GM23338 (cell line): ENCODE measurements around the gene USP32. TPM values are rescaled to one million over a fixed set of nuclear protein-coding genes. Genes with fewer than 3 reads are reported as not detected.

Experiments
- ATAC-seq: fragments of 200-7000 bp; cut with Tn5 transposase; 3 replicates; pipeline ENCODE4 v1.9.1; 2020
- DNase-seq: peaks from one replicate; pipeline ENCODE4 v3.0.0-alpha.2; 2015; ENCODE audit warnings: low spot score
- H2AFZ ChIP-seq: fragments of 200-600 bp; sonication (generic); 2 replicates; pipeline ENCODE4 v1.8.0; 2016; ENCODE audit warnings: antibody characterized with exemption, mild to moderate bottlenecking, moderate library complexity
- H3F3A ChIP-seq: fragments of 200-600 bp; sonication (generic); replicated peaks from 2 replicates; pipeline ENCODE4 v1.8.0; 2017; ENCODE audit warnings: antibody characterized with exemption, mixed run types, low read depth
- H3K27ac ChIP-seq: fragments of 200-600 bp; sonication (generic); 2 replicates; pipeline ENCODE4 v1.6.1; 2016; ENCODE audit warnings: low read depth
- H3K27me3 ChIP-seq: fragments of 200-600 bp; sonication (generic); 2 replicates; pipeline ENCODE4 v1.8.0; 2016; ENCODE audit warnings: mild to moderate bottlenecking, mixed run types, moderate library complexity; ENCODE audit not compliant: insufficient read depth
- H3K36me3 ChIP-seq: fragments of 200-600 bp; sonication (generic); 2 replicates; pipeline ENCODE4 v1.8.0; 2016; ENCODE audit warnings: mild to moderate bottlenecking; ENCODE audit not compliant: insufficient read depth
- H3K4me1 ChIP-seq: fragments of 200-600 bp; sonication (generic); 2 replicates; pipeline ENCODE4 v1.8.0; 2016; ENCODE audit warnings: mild to moderate bottlenecking, moderate library complexity; ENCODE audit not compliant: insufficient read depth
- H3K4me2 ChIP-seq: fragments of 200-600 bp; sonication (generic); 2 replicates; pipeline ENCODE4 v1.7.1; 2017; ENCODE audit warnings: mixed run types
- H3K4me3 ChIP-seq: fragments of 200-600 bp; sonication (generic); 2 replicates; pipeline ENCODE4 v1.6.1; 2016; ENCODE audit warnings: mixed run types
- H3K79me2 ChIP-seq: fragments of 200-600 bp; sonication (generic); replicated peaks from 2 replicates; pipeline ENCODE4 v1.8.0; 2017; ENCODE audit warnings: mild to moderate bottlenecking; ENCODE audit not compliant: insufficient read depth
- H3K9me2 ChIP-seq: fragments of 200-600 bp; sonication (generic); 2 replicates; pipeline ENCODE4 v1.8.0; 2017; ENCODE audit not compliant: insufficient read depth
- H4K20me1 ChIP-seq: fragments of 200-600 bp; sonication (generic); replicated peaks from 2 replicates; pipeline ENCODE4 v1.8.0; 2017; ENCODE audit warnings: mild to moderate bottlenecking; ENCODE audit not compliant: insufficient read depth
- H3K27ac Mint-ChIP-seq: 2 replicates; pipeline ENCODE4 v1.8.0; 2020; ENCODE audit warnings: inconsistent platforms, mild to moderate bottlenecking, moderate library complexity, mixed read lengths
- H3K27me3 Mint-ChIP-seq: 3 replicates; pipeline ENCODE4 v1.8.0; 2022; ENCODE audit warnings: low read depth, mild to moderate bottlenecking, moderate library complexity, mixed read lengths, inconsistent platforms; ENCODE audit not compliant: insufficient read depth, poor library complexity
- H3K36me3 Mint-ChIP-seq: 3 replicates; pipeline ENCODE4 v1.8.0; 2021; ENCODE audit warnings: low read depth, mild to moderate bottlenecking, inconsistent platforms, moderate library complexity, mixed read lengths
- H3K4me1 Mint-ChIP-seq: 3 replicates; pipeline ENCODE4 v1.8.0; 2020; ENCODE audit warnings: mild to moderate bottlenecking, inconsistent platforms, mixed read lengths
- H3K4me3 Mint-ChIP-seq: 3 replicates; pipeline ENCODE4 v1.8.0; 2021; ENCODE audit warnings: moderate library complexity, mild to moderate bottlenecking, inconsistent platforms, mixed read lengths
- H3K9me3 Mint-ChIP-seq: 3 replicates; pipeline ENCODE4 v1.8.0; 2020; ENCODE audit warnings: moderate library complexity, mild to moderate bottlenecking, inconsistent platforms, mixed read lengths
- CREB1 ChIP-seq: fragments of 250-450 bp; sonication (Bioruptor Pico); IDR thresholded peaks from 2 replicates; pipeline ENCODE4 v1.5.0; 2020; ENCODE audit warnings: low read depth, mild to moderate bottlenecking, moderate library complexity
- EZH2 ChIP-seq: fragments of 200-600 bp; sonication (generic); IDR thresholded peaks from one replicate; pipeline ENCODE4 v1.8.0; 2017; ENCODE audit warnings: antibody characterized with exemption, mild to moderate bottlenecking, low read depth; ENCODE audit not compliant: unreplicated experiment
- EZH2phosphoT487 ChIP-seq: fragments of 200-600 bp; sonication (generic); IDR thresholded peaks from one replicate; pipeline ENCODE4 v1.8.1; 2018; ENCODE audit warnings: antibody characterized with exemption; ENCODE audit not compliant: unreplicated experiment
- JUNB ChIP-seq: IDR thresholded peaks from one replicate; pipeline ENCODE4 v1.6.1; 2016; ENCODE audit warnings: antibody characterized with exemption; ENCODE audit not compliant: unreplicated experiment
- NANOG ChIP-seq: IDR thresholded peaks from 2 replicates; pipeline ENCODE4 v1.6.1; 2016; ENCODE audit warnings: antibody characterized with exemption, borderline replicate concordance
- POLR2AphosphoS5 ChIP-seq: IDR thresholded peaks from 2 replicates; pipeline ENCODE4 v1.6.1; 2016; ENCODE audit warnings: antibody characterized with exemption, low read depth
- STAT1 ChIP-seq: IDR thresholded peaks from one replicate; pipeline ENCODE4 v1.6.1; 2016; ENCODE audit warnings: antibody characterized with exemption; ENCODE audit not compliant: unreplicated experiment
- ZNF114 ChIP-seq: fragments of 250-450 bp; sonication (Bioruptor Pico); IDR thresholded peaks from 2 replicates; pipeline ENCODE4 v1.5.0; 2020; ENCODE audit warnings: mild to moderate bottlenecking, moderate library complexity
- ZNF331 ChIP-seq: fragments of 250-450 bp; sonication (Bioruptor Pico); IDR thresholded peaks from 2 replicates; pipeline ENCODE4 v1.5.0; 2020; ENCODE audit warnings: low read depth, mild to moderate bottlenecking, moderate library complexity
- polyA plus RNA-seq: library from polyadenylated mRNA; unstranded; fragments of >200 nt; fragmentation: Nextera tagmentation; extraction: Ambion mirVana; gene quantifications from 2 replicates; pipeline ENCODE4 v1.2.1, GENCODE V29; 2016
- total RNA-seq: library from RNA; depleted of rRNA; stranded (reverse); fragments of >200 nt; shearing (Covaris generic); gene quantifications from 2 replicates; pipeline ENCODE4 v1.2.3, GENCODE V29; 2014
- TF ChIP-seq, protein P1 (sequence below): fragments of 250-450 bp; sonication (Bioruptor Pico); IDR thresholded peaks from 2 replicates; pipeline ENCODE4 v1.5.0; 2020; ENCODE audit warnings: mild to moderate bottlenecking, moderate library complexity
- TF ChIP-seq, protein P2 (sequence below): IDR thresholded peaks from 2 replicates; pipeline ENCODE4 v1.6.1; 2016; ENCODE audit warnings: antibody characterized with exemption
- TF ChIP-seq, protein P3 (sequence below), 2 experiments: fragments of 200-600 bp in 1 of 2; sonication (generic) in 1 of 2; conservative IDR thresholded peaks; 2 replicates each; pipeline versions ENCODE4 v1.5.1 to v1.6.1; 2016 to 2017; ENCODE audit warnings: antibody characterized with exemption in 2 of 2, low read depth in 2 of 2, mild to moderate bottlenecking in 2 of 2, moderate library complexity in 1 of 2
- TF ChIP-seq, protein P4 (sequence below): IDR thresholded peaks from one replicate; pipeline ENCODE4 v1.6.1; 2018; ENCODE audit warnings: antibody characterized with exemption; ENCODE audit not compliant: unreplicated experiment

USP32 gene
- total and polyA plus RNA-seq, 2 experiments from 2014 or later = 43.6 to 129 TPM

DNA sequence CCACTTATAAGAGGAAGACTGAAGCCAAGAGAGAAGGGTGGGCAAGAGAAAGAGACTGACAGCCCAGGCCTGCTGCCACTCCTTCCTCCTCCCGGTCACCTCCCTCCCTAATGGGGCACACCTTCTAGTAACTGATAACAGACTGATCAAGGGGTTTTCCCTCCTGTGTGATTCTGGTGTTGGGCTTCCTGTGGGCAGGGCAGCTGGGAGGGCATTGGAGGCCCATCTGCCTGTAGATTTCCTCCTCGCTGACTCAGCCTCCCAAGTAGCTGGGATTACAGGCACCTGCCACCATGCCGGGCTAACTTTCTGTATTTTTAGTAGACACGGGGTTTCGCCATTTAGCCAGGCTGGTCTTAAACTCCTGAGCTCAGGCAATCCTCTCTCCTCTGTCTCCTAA is 226.0 kb downstream of the USP32 start:
- Mint-ChIP-seq H3K27ac (no peak overlapping the region), H3K4me3 (no peak overlapping the region)

More for the DNA sequence above, 226.0 kb downstream of the USP32 start:
- Histone ChIP-seq H3K36me3 (no peaks in the 10 kb centered on the region), H3K4me1 (peaks cover 26% of the 10 kb centered on the region), H4K20me1 (no peaks in the 10 kb centered on the region), H3K9me2 (no peaks in the 10 kb centered on the region), H3K27me3 (no peaks in the 10 kb centered on the region), H3K4me3 (no peak overlapping the region), H2AFZ (no peak overlapping the region), H3K4me2 (no peak overlapping the region), H3K79me2 (no peaks in the 10 kb centered on the region), H3F3A (0 out of 2 replicates have a peak, but pooled peaks cover 6% of the 10 kb centered on the region), H3K27ac (no peak overlapping the region)
- DNase-seq = no peak
- no peaks in the 10 kb centered on the region; the same call in 2 of the 3 replicates for H3K9me3 Mint-ChIP-seq
- peaks cover 32% of the 10 kb centered on the region for H3K27me3 Mint-ChIP-seq
- peaks cover 42% of the 10 kb centered on the region for H3K4me1 Mint-ChIP-seq
- TF ChIP-seq EZH2 (no peak), STAT1 (no peak), CREB1 (CRISPR knock-in tag) (no peak), EZH2phosphoT487 (no peak), NANOG (no peak), JUNB (no peak), POLR2AphosphoS5 (no peak), ZNF331 (CRISPR knock-in tag) (no peak), ZNF114 (CRISPR knock-in tag) (no peak)
- TF ChIP-seq, protein P1, sequence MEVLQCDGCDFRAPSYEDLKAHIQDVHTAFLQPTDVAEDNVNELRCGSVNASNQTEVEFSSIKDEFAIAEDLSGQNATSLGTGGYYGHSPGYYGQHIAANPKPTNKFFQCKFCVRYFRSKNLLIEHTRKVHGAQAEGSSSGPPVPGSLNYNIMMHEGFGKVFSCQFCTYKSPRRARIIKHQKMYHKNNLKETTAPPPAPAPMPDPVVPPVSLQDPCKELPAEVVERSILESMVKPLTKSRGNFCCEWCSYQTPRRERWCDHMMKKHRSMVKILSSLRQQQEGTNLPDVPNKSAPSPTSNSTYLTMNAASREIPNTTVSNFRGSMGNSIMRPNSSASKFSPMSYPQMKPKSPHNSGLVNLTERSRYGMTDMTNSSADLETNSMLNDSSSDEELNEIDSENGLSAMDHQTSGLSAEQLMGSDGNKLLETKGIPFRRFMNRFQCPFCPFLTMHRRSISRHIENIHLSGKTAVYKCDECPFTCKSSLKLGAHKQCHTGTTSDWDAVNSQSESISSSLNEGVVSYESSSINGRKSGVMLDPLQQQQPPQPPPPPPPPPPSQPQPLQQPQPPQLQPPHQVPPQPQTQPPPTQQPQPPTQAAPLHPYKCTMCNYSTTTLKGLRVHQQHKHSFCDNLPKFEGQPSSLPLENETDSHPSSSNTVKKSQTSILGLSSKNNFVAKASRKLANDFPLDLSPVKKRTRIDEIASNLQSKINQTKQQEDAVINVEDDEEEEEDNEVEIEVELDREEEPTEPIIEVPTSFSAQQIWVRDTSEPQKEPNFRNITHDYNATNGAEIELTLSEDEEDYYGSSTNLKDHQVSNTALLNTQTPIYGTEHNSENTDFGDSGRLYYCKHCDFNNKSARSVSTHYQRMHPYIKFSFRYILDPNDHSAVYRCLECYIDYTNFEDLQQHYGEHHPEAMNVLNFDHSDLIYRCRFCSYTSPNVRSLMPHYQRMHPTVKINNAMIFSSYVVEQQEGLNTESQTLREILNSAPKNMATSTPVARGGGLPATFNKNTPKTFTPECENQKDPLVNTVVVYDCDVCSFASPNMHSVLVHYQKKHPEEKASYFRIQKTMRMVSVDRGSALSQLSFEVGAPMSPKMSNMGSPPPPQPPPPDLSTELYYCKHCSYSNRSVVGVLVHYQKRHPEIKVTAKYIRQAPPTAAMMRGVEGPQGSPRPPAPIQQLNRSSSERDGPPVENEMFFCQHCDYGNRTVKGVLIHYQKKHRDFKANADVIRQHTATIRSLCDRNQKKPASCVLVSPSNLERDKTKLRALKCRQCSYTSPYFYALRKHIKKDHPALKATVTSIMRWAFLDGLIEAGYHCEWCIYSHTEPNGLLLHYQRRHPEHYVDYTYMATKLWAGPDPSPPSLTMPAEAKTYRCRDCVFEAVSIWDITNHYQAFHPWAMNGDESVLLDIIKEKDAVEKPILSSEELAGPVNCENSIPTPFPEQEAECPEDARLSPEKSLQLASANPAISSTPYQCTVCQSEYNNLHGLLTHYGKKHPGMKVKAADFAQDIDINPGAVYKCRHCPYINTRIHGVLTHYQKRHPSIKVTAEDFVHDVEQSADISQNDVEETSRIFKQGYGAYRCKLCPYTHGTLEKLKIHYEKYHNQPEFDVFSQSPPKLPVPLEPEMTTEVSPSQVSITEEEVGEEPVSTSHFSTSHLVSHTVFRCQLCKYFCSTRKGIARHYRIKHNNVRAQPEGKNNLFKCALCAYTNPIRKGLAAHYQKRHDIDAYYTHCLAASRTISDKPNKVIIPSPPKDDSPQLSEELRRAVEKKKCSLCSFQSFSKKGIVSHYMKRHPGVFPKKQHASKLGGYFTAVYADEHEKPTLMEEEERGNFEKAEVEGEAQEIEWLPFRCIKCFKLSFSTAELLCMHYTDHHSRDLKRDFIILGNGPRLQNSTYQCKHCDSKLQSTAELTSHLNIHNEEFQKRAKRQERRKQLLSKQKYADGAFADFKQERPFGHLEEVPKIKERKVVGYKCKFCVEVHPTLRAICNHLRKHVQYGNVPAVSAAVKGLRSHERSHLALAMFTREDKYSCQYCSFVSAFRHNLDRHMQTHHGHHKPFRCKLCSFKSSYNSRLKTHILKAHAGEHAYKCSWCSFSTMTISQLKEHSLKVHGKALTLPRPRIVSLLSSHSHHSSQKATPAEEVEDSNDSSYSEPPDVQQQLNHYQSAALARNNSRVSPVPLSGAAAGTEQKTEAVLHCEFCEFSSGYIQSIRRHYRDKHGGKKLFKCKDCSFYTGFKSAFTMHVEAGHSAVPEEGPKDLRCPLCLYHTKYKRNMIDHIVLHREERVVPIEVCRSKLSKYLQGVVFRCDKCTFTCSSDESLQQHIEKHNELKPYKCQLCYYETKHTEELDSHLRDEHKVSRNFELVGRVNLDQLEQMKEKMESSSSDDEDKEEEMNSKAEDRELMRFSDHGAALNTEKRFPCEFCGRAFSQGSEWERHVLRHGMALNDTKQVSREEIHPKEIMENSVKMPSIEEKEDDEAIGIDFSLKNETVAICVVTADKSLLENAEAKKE (CRISPR knock-in tag) = no peak
- TF ChIP-seq, protein P2, sequence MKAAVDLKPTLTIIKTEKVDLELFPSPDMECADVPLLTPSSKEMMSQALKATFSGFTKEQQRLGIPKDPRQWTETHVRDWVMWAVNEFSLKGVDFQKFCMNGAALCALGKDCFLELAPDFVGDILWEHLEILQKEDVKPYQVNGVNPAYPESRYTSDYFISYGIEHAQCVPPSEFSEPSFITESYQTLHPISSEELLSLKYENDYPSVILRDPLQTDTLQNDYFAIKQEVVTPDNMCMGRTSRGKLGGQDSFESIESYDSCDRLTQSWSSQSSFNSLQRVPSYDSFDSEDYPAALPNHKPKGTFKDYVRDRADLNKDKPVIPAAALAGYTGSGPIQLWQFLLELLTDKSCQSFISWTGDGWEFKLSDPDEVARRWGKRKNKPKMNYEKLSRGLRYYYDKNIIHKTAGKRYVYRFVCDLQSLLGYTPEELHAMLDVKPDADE = no peak
- TF ChIP-seq, protein P3, sequence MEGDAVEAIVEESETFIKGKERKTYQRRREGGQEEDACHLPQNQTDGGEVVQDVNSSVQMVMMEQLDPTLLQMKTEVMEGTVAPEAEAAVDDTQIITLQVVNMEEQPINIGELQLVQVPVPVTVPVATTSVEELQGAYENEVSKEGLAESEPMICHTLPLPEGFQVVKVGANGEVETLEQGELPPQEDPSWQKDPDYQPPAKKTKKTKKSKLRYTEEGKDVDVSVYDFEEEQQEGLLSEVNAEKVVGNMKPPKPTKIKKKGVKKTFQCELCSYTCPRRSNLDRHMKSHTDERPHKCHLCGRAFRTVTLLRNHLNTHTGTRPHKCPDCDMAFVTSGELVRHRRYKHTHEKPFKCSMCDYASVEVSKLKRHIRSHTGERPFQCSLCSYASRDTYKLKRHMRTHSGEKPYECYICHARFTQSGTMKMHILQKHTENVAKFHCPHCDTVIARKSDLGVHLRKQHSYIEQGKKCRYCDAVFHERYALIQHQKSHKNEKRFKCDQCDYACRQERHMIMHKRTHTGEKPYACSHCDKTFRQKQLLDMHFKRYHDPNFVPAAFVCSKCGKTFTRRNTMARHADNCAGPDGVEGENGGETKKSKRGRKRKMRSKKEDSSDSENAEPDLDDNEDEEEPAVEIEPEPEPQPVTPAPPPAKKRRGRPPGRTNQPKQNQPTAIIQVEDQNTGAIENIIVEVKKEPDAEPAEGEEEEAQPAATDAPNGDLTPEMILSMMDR (conservative IDR thresholded peaks at IDR 0.05; ENCODE audit: low read depth in 2 of 2) = no peak
- TF ChIP-seq, protein P4, sequence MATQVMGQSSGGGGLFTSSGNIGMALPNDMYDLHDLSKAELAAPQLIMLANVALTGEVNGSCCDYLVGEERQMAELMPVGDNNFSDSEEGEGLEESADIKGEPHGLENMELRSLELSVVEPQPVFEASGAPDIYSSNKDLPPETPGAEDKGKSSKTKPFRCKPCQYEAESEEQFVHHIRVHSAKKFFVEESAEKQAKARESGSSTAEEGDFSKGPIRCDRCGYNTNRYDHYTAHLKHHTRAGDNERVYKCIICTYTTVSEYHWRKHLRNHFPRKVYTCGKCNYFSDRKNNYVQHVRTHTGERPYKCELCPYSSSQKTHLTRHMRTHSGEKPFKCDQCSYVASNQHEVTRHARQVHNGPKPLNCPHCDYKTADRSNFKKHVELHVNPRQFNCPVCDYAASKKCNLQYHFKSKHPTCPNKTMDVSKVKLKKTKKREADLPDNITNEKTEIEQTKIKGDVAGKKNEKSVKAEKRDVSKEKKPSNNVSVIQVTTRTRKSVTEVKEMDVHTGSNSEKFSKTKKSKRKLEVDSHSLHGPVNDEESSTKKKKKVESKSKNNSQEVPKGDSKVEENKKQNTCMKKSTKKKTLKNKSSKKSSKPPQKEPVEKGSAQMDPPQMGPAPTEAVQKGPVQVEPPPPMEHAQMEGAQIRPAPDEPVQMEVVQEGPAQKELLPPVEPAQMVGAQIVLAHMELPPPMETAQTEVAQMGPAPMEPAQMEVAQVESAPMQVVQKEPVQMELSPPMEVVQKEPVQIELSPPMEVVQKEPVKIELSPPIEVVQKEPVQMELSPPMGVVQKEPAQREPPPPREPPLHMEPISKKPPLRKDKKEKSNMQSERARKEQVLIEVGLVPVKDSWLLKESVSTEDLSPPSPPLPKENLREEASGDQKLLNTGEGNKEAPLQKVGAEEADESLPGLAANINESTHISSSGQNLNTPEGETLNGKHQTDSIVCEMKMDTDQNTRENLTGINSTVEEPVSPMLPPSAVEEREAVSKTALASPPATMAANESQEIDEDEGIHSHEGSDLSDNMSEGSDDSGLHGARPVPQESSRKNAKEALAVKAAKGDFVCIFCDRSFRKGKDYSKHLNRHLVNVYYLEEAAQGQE = no peak
- no peaks in the 10 kb centered on the region for H3K36me3 Mint-ChIP-seq
- ATAC-seq = no peak
